Ovary (tissue), 9 donors: ENCODE data around the gene EIF4G3. TPM values are rescaled to one million over a fixed set of nuclear protein-coding genes. Genes with fewer than 3 reads are reported as not detected.

Experiments
- DNase-seq, 5 donors: peaks; one replicate each; pipeline ENCODE4 v3.0.0-alpha.2; 2019 to 2020
- H3K27ac ChIP-seq, 2 donors: fragments of 200-600 bp; one replicate each; pipeline versions ENCODE4 v1.5.1 to v1.8.0; 2019 to 2022
- H3K27me3 ChIP-seq: fragments of 200-600 bp; one replicate; pipeline ENCODE4 v1.8.0; 2022
- H3K36me3 ChIP-seq: fragments of 200-600 bp; sonication (generic); one replicate; pipeline ENCODE4 v1.5.1; 2019
- H3K4me1 ChIP-seq: one replicate; pipeline ENCODE4 v1.8.1; 2013; ENCODE audit warnings: mild to moderate bottlenecking, moderate library complexity; ENCODE audit not compliant: insufficient read depth
- H3K4me3 ChIP-seq: fragments of 200-600 bp; sonication (generic); one replicate; pipeline ENCODE4 v1.5.1; 2017
- H3K9me3 ChIP-seq, 2 donors: fragments of 200-600 bp in 1 of 2; sonication (generic) in 1 of 2; one replicate each; pipeline versions ENCODE4 v1.5.1 to v1.8.1; 2013 to 2019; ENCODE audit warnings: mild to moderate bottlenecking in 1 of 2, moderate library complexity in 1 of 2
- EP300 ChIP-seq: sonication (generic); formaldehyde crosslinking; IDR thresholded peaks from one replicate; pipeline ENCODE4 v1.6.1; 2017; ENCODE audit warnings: antibody characterized with exemption
- POLR2A ChIP-seq: fragments of 450-650 bp; IDR thresholded peaks from one replicate; pipeline ENCODE4 v1.6.1; 2017; ENCODE audit warnings: antibody characterized with exemption, mild to moderate bottlenecking, moderate library complexity
- WGBS, 3 donors: extraction: QIAGEN DNeasy Blood & Tissue Kit in 1 of 3; methylation state at CpG; one replicate each; pipeline versions ENCODE4 v1.1.5 to v1.1.7; 2013 to 2017; 5-methylcytosine and 5-hydroxymethylcytosine counted together
- intact Hi-C, 4 donors: fragments of 100-400 bp; cut with DNase I; formaldehyde crosslinking; loops; one replicate each; pipeline versions ENCODE4 v1.11.0 to v1.15.1; 2022 to 2023
- polyA plus RNA-seq, 2 donors: library from polyadenylated mRNA; stranded (reverse); fragments of 200-250 nt in 1 of 2; fragments of 350-450 nt in 1 of 2; fragmentation: Illumina TruSeq in 1 of 2; extraction: RNeasy Lipid Tissue Mini Kit (QIAGEN cat#74804) in 1 of 2; gene quantifications; one replicate each; pipeline ENCODE4 v1.2.3, GENCODE V29; 2013 to 2014
- total RNA-seq, 7 donors: library from RNA; depleted of rRNA in 2 of 7; stranded (reverse); fragments of >200 nt in 2 of 7; fragmentation: NEBNext Ultra II Directional in 3 of 7; extraction: Animal tissue kit (Norgen Biotek cat#: 25700) in 3 of 7; gene quantifications; one replicate each; pipeline versions ENCODE4 v1.1.0 to v1.2.4, GENCODE V29; 2016 to 2023
- TF ChIP-seq, protein P1 (sequence below), 3 donors: fragments of 450-650 bp in 2 of 3; fragments of 200-600 bp in 1 of 3; IDR thresholded peaks; one replicate each; pipeline versions ENCODE4 v1.5.1 to v1.8.0; 2016 to 2022; ENCODE audit warnings: antibody characterized with exemption in 3 of 3, mild to moderate bottlenecking in 1 of 3
- donor health status: DM: no; HTN: no; CAD: no; lungs with moderate emphysema.
- donor health status: DM: no; HTN: no; CAD: no.
- donor health status: Bipolar disorder and iron deficiency.
- donor health status: DM: yes; HTN: yes; CAD: no.
- donor health status: DM: no; HTN: no; CAD: no.
- donor health status: DM: yes; HTN: yes; CAD: no.

The EIF4G3 gene
- total and polyA plus RNA-seq, 9 donors: 13.9 to 62.4 (median 39.4) TPM

DNA sequence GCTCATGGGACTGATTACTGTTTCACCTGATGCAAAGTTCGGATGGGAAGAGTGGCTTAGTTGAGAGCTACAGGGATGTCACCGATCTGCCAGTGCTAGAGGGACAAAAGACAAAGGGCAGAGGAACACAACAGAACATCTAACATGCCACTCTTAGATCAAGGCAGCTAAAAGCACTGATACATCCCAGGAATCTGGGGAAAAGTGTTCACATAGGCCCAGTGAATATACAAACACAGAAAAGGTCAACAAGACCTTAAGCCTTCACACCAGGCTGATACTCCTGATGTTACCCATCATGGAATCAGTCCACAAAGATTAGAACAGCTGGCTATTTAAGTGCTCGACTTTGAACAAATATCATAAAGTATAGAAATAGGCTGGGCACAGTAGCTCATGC lies 163.2 kb downstream of the EIF4G3 start:
- no peak overlapping the region for H3K4me3 ChIP-seq
- DNase-seq: no peak
- H3K27ac ChIP-seq: no peak overlapping the region
- no peaks in the 10 kb centered on the region for H3K36me3 ChIP-seq
- intact Hi-C loops: no loop called here
- no peaks in the 10 kb centered on the region for H3K27me3 ChIP-seq
- peaks cover 3% of the 10 kb centered on the region for H3K4me1 ChIP-seq
- H3K9me3 ChIP-seq: no peaks in the 10 kb centered on the region
- TF ChIP-seq POLR2A: no peak
- no peak for TF ChIP-seq EP300
- TF ChIP-seq, protein P1, sequence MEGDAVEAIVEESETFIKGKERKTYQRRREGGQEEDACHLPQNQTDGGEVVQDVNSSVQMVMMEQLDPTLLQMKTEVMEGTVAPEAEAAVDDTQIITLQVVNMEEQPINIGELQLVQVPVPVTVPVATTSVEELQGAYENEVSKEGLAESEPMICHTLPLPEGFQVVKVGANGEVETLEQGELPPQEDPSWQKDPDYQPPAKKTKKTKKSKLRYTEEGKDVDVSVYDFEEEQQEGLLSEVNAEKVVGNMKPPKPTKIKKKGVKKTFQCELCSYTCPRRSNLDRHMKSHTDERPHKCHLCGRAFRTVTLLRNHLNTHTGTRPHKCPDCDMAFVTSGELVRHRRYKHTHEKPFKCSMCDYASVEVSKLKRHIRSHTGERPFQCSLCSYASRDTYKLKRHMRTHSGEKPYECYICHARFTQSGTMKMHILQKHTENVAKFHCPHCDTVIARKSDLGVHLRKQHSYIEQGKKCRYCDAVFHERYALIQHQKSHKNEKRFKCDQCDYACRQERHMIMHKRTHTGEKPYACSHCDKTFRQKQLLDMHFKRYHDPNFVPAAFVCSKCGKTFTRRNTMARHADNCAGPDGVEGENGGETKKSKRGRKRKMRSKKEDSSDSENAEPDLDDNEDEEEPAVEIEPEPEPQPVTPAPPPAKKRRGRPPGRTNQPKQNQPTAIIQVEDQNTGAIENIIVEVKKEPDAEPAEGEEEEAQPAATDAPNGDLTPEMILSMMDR (IDR thresholded peaks at IDR 0.05): no peak
- 67 to 78% (median 71%) methylated on average over 3 of the region's 3 CpGs for WGBS, 3 donors

DNA sequence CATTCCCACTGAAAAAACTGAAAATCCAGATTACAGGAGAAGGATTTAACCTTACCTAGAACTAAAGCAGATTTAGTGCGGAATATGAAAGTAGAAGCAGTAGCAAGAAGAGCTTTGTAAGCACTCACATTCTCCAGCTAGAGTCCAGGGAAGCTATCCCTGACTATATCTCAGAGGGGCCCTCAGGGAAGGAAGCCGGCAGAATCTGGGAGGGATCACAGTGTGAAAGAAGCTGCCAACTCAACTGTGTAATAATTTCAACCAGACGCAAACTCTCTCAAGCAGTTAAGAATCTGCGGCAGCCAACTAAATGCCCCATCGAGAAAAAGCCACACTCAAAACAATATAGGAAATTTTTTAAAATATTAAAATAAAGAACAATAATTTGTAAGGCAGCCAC lies 163.8 kb downstream of the EIF4G3 start:
- H3K4me1 ChIP-seq: peaks cover 3% of the 10 kb centered on the region
- H3K9me3 ChIP-seq: no peaks in the 10 kb centered on the region
- WGBS, 3 donors: 49 to 77% (median 74%) methylated on average over 5 of the region's 5 CpGs
- no peaks in the 10 kb centered on the region for H3K27me3 ChIP-seq
- H3K27ac ChIP-seq: no peak overlapping the region
- intact Hi-C loops: no loop called here
- no peak for DNase-seq
- no peak for TF ChIP-seq EP300
- TF ChIP-seq POLR2A: no peak
- TF ChIP-seq, protein P1 (IDR thresholded peaks at IDR 0.05): no peak
- H3K4me3 ChIP-seq: no peak overlapping the region
- no peaks in the 10 kb centered on the region for H3K36me3 ChIP-seq

DNA sequence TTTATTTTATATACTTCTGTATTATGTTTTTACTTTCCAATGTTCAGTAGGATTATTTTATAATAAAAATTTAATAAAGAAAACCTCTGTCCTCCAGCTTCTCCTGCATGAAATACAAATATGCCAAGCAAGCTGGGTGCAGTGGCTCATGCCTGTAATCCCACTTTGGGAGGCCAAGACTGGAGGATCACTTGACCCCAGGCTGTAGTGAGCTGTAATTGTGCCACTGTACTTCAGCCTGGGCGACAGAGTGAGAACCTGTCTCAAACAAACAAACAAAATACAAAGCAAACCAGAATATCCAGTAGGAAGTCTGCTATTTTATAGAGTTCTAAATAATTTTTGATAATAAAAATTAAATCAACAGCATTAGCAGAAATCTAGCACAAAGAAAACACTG lies 168.8 kb downstream of the EIF4G3 start:
- no peak overlapping the region for H3K27ac ChIP-seq
- TF ChIP-seq POLR2A: no peak
- TF ChIP-seq EP300: no peak
- TF ChIP-seq, protein P1 (IDR thresholded peaks at IDR 0.05): no peak
- intact Hi-C loops: no loop called here
- no peaks in the 10 kb centered on the region for H3K9me3 ChIP-seq
- 93 to 98% (median 96%) methylated on average over 1 of the region's 1 CpG for WGBS, 3 donors
- H3K4me3 ChIP-seq: no peak overlapping the region
- no peak for DNase-seq
- no peaks in the 10 kb centered on the region for H3K27me3 ChIP-seq
- H3K4me1 ChIP-seq: no peaks in the 10 kb centered on the region
- no peaks in the 10 kb centered on the region for H3K36me3 ChIP-seq

DNA sequence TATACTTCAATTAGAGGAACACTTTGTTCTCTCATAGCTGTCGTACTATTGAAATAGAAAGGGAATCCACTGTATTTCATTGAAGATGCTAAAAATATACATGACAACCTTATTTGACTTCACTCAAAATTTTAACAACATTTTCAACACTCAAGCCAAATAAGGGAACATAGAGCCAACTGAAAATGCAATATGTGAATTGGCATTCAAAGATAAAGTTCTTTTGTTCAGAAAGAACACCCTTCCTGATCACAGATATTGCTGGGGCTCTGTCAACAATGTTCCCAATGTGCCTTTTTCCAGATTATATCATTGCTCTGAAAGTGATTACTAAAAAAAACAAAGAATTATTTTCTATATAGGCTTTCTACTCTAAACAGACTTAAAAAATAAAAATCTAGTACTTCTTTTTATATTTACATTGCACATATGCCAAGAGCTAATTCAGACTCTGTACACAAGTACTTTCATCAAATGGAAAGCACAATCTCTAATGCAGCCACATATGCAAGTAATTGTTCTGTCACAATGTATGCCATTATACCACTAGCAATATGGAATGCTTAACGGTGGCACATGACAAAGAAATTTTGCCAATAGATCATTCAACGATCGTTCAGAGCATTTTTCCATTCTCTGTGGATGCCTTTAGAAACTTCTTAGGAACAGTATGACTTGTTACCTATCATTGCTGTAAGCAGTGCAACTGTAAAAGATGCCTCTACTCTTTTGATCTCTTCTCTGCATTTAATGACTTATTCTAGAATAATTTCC lies 171.0 kb downstream of the EIF4G3 start:
- no peak for DNase-seq
- H3K27ac ChIP-seq: no peak overlapping the region
- TF ChIP-seq POLR2A (no peak), EP300 (no peak)
- TF ChIP-seq, protein P1 (IDR thresholded peaks at IDR 0.05): no peak
- H3K27me3 ChIP-seq: no peaks in the 10 kb centered on the region
- no peak overlapping the region for H3K4me3 ChIP-seq
- no peaks in the 10 kb centered on the region for H3K36me3 ChIP-seq
- WGBS, 3 donors: 88 to 90% (median 89%) methylated on average over 4 of the region's 4 CpGs
- H3K9me3 ChIP-seq: no peaks in the 10 kb centered on the region
- H3K4me1 ChIP-seq: no peaks in the 10 kb centered on the region
- intact Hi-C loops: no loop called here
